GM19035 (cell line): Measurements from ENCODE around the gene RASSF1.
"Not testable (repeated sequence)": the region's sequence is repeated elsewhere in the genome, so short reads cannot be mapped to it uniquely, and the experiment has no call there.

Experiments used
- ATAC-seq: cut with Tn5 transposase; IDR thresholded peaks from one replicate; pipeline ENCODE4 v1.9.1; 2021; ENCODE audit not compliant: unreplicated experiment

Gene RASSF1

GRCh38 chr3:50288387-50289007, 52.1 kb downstream of the RASSF1 start:
- no peak for ATAC-seq

GRCh38 chr3:50287262-50287661, 53.4 kb downstream of the RASSF1 start:
- ATAC-seq = no peak

- ATAC-seq = no peak
Observed at GRCh38 chr3:50286322-50287227, 54.1 kb downstream of the RASSF1 start.

- not testable (repeated sequence) for ATAC-seq
Observed at GRCh38 chr3:50284121-50284520, 56.5 kb downstream of the RASSF1 start.
